ENCODE data around the gene SPAG9.

SPAG9 gene

DNA sequence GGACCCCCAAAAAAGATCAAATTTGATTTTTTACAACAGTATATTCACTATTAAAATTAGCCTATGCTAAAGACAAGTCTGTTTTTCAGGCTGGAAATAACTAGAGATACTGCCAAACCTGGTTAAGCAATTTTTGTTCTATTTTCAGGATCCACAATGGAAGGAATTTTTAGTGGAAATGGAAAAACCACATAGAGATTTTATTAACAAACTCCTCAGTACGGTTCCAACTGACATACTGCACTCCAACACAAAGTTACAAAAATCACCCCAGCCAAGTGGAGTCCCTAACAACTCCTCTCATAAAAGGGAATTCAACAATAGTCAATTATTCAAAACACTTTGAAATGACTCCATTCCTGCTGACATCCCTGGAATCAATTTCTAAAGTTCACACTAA, 152.9 kb downstream of the SPAG9 start:
- TF ChIP-seq, protein P1, sequence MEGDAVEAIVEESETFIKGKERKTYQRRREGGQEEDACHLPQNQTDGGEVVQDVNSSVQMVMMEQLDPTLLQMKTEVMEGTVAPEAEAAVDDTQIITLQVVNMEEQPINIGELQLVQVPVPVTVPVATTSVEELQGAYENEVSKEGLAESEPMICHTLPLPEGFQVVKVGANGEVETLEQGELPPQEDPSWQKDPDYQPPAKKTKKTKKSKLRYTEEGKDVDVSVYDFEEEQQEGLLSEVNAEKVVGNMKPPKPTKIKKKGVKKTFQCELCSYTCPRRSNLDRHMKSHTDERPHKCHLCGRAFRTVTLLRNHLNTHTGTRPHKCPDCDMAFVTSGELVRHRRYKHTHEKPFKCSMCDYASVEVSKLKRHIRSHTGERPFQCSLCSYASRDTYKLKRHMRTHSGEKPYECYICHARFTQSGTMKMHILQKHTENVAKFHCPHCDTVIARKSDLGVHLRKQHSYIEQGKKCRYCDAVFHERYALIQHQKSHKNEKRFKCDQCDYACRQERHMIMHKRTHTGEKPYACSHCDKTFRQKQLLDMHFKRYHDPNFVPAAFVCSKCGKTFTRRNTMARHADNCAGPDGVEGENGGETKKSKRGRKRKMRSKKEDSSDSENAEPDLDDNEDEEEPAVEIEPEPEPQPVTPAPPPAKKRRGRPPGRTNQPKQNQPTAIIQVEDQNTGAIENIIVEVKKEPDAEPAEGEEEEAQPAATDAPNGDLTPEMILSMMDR (IDR thresholded peaks at IDR 0.05; ENCODE audit: low read depth, low read length), result no peak
- no peak overlapping the region for H3K4me3 ChIP-seq (replicated peaks in 1 of 2; ENCODE audit: low read depth in 2 of 2, low read length in 2 of 2)
- peak in 1 of 2 donors; percentile 44 for DNase-seq (ENCODE audit: low read depth in 2 of 2)

DNA sequence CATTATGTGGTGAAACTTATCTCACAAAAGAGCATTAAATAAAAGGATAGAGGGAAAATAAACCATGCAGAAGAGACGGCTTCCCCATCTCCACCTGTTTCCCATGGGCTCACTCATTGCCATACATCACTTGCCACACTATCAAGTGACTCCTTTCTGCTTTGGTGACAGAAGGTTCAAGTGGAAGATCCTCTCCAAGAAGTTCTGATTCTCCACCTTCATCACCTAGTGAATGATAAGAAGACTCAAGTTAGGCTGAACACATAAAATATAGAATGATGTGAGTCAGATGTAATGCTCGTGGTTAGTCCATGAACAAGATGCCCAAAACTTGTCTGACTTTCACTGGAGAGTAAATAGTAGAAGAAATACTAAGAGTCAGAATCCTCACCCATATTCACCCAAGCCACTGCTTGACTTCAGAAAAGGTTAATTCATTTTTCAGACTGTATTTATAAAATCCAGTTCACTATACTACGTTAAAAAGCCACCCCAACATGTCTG, 154.5 kb downstream of the SPAG9 start:
- TF ChIP-seq, protein P1 (IDR thresholded peaks at IDR 0.05; ENCODE audit: low read depth, low read length), result no peak
- no peak for DNase-seq (ENCODE audit: low read depth in 2 of 2)
- H3K4me3 ChIP-seq (replicated peaks in 1 of 2; ENCODE audit: low read depth in 2 of 2, low read length in 2 of 2), result no peak overlapping the region

DNA sequence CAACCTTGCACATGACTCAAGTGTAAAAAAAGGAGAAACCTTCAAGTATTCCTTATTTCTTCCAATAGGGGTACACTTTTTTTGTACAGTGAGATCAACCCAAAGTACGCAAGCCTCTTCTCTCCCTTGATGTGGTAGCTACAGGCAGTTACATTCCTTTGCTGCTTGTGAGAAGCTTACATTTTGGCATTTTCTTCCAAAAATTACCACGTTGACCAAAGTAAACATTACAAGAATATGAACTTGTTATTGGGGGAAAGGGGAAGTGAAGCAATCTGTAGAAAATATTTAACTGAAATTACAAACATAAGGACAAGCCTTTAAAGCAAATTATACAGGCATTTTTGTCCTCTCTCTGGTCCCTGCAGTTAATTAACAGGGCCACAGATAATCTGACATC, 157.5 kb downstream of the SPAG9 start:
- TF ChIP-seq, protein P1 (IDR thresholded peaks at IDR 0.05; ENCODE audit: low read depth, low read length), result no peak
- peak; percentile 22 to 45 for DNase-seq (ENCODE audit: low read depth in 2 of 2)
- H3K4me3 ChIP-seq (replicated peaks in 1 of 2; ENCODE audit: low read depth in 2 of 2, low read length in 2 of 2), result no peak overlapping the region

DNA sequence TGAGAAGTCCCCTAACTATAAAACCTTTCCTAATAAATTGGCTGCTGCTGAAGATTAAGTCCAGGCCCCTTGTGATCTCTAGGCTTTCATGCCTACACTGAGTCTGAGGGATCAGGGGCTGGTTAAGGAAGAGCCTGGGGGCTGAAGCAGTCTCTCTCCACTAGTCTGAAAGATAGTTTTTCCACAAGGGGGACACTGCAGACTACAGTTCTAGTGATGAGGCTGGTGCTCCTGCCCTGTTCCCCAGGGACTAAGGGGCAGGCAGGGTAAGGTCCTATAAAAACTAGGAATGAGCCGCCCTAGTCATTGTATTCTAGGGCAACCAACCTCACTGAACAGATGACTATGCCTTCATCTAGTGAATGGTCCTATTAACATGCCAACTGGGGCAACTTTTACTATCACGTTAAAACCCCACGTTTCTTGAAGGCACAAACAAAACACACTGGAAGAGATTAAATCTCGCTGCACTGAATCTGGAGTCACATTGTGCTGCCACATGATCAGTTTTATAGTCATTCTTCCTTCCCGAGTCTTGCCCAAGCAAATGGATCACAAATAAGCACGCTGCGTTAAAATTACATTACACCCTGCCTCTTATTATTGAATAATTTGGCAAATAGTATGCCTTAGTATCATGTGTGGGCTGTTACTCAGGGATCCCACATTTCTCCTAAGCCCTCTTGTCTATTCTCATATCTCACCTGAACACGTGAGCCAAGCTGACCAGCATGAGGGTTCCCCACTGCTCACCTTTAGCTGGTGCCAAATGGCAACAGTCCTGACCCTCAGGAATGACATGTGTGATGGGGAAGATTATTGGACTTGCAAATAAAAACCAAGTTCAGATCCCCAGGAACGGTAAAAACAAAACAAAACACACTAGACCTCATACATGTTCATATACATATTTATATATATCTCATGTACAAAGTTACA, 159.1 kb downstream of the SPAG9 start:
- H3K4me3 ChIP-seq (replicated peaks in 1 of 2; ENCODE audit: low read depth in 2 of 2, low read length in 2 of 2), result no peak overlapping the region
- no peak for DNase-seq (ENCODE audit: low read depth in 2 of 2)

DNA sequence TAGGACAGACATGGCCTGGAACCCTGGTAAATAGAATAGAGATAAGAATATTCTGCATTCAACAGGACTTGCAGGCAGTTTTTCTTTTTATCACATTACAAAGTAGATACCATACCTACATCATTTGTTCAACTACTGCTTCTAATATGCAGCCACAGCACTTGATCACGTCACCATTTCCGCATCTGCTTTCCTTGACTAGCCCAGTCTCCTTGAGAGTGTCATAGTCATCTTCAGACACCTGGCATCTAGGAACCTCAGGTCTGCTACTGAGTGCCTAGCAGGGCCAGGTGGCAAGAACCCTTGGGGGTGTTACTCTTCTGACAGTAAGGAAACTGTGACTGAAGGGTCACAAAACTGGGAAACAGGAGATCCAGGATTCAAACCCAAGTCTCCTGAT, 161.3 kb downstream of the SPAG9 start:
- TF ChIP-seq, protein P1 (IDR thresholded peaks at IDR 0.05; ENCODE audit: low read depth, low read length), result no peak
- H3K4me3 ChIP-seq (replicated peaks in 1 of 2; ENCODE audit: low read depth in 2 of 2, low read length in 2 of 2), result no peak overlapping the region

More for the DNA sequence above, 159.1 kb downstream of the SPAG9 start:
- TF ChIP-seq, protein P1 (IDR thresholded peaks at IDR 0.05; ENCODE audit: low read depth, low read length), result no peak

DNA sequence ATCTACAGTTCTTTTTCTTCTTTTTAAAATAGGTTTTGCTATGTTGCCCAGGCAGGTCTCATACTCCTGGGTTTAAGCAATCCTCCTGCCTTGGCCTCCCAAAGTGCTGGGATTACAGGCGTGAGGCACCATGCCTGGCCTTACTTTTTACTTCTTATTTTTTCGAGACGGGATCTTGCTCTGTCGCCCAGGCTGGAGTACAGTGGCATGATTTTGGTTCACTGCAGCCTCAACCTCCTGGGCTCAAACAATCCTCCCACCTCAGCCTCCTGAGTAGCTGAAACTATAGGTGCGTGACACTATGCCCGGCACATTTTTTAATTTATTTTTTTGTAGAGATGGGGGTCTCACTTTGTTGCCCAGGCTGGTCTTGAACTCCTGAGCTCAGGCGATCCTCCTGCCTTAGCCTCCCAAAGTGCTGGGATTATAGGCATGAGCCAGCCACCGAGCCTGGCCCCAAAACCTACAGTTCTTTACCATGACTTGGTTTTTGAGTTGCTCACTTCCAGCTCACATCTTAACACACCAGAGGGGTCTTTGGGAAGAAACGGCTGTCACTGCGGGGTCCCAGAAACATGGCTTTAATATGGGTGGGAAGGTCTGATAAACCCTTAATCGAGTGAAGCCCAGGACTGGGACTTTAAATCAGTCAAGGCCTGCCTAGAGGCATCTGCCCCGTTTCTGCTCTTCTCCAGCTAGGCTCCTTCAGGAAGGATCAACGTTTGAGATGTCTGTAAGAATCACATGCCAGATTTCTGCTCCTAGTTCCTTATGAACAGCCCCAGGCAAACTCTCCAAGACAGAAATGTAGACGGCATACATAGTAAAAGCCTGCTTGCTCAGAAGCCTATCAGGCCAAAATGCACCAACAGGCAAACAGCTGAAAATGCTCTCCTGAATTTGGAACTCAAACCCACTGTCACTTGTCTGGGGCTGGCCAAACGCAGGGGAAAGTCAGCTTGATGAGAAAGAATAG, 162.8 kb downstream of the SPAG9 start:
- no peak overlapping the region for H3K4me3 ChIP-seq (replicated peaks in 1 of 2; ENCODE audit: low read depth in 2 of 2, low read length in 2 of 2)
- no peak for DNase-seq (ENCODE audit: low read depth in 2 of 2)
- TF ChIP-seq, protein P1 (IDR thresholded peaks at IDR 0.05; ENCODE audit: low read depth, low read length), result no peak

More for the DNA sequence above, 161.3 kb downstream of the SPAG9 start:
- no peak for DNase-seq (ENCODE audit: low read depth in 2 of 2)
